Prostate gland (tissue), 2 donors: Measurements from ENCODE around the gene THSD7A.

ENCODE experiments used
- CTCF ChIP-seq, 4 experiments: fragments of 200-600 bp in 2 of 4; fragments of 450-650 bp in 2 of 4; sonication (generic) in 2 of 4; IDR thresholded peaks; 1 replicate in 3 of 4; 2 replicates in 1 of 4; pipeline ENCODE4 v1.5.1; 2016 to 2019; ENCODE audit warnings: antibody characterized with exemption in 4 of 4, mild to moderate bottlenecking in 2 of 4, moderate library complexity in 2 of 4
- POLR2A ChIP-seq: fragments of 450-650 bp; IDR thresholded peaks from one replicate; pipeline ENCODE4 v1.6.1; 2016; ENCODE audit warnings: antibody characterized with exemption, mild to moderate bottlenecking
- POLR2AphosphoS5 ChIP-seq: sonication (generic); formaldehyde crosslinking; IDR thresholded peaks from one replicate; pipeline ENCODE4 v1.6.1; 2017; ENCODE audit warnings: antibody characterized with exemption

- no peak for TF ChIP-seq CTCF (IDR thresholded peaks at IDR 0.05)
- no peak for TF ChIP-seq POLR2A
- TF ChIP-seq POLR2AphosphoS5, result no peak
Observed at GRCh38 chr7:11492307-11492706, 339.7 kb downstream of the THSD7A start.
